ENCODE measurements around the gene PLCB4.

Gene PLCB4

DNA sequence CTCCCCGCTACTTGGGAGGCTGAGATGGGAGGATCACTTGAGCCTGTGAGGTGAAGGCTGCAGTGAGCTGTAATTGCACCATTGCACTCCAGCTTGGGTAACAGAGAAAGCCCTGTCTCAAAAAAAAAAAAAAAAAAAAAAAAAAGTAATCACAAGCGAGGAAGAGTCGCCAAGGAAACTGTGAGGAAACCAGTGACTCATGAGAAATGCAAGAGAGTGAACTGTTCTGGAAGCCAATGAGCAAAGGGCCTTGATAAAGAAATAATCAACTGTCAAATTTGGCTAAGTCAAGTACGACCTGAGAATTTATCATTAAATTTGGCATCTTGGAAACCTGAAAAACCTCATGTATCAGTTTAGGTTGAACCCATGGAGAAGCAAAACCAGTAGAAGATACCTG is 429.4 kb downstream of the PLCB4 start:
- H3K9ac ChIP-seq (ENCODE audit: low read depth, low read length, poor library complexity, severe bottlenecking) = no peak overlapping the region
- H2AFZ ChIP-seq (ENCODE audit: low read length) = no peak overlapping the region
- no peaks in the 10 kb centered on the region for H3K9me3 ChIP-seq (ENCODE audit: insufficient read depth, low read depth, low read length)
- no peak for TF ChIP-seq EZH2phosphoT487 (IDR thresholded peaks at IDR 0.05; ENCODE audit: borderline replicate concordance)
- TF ChIP-seq, protein P1, sequence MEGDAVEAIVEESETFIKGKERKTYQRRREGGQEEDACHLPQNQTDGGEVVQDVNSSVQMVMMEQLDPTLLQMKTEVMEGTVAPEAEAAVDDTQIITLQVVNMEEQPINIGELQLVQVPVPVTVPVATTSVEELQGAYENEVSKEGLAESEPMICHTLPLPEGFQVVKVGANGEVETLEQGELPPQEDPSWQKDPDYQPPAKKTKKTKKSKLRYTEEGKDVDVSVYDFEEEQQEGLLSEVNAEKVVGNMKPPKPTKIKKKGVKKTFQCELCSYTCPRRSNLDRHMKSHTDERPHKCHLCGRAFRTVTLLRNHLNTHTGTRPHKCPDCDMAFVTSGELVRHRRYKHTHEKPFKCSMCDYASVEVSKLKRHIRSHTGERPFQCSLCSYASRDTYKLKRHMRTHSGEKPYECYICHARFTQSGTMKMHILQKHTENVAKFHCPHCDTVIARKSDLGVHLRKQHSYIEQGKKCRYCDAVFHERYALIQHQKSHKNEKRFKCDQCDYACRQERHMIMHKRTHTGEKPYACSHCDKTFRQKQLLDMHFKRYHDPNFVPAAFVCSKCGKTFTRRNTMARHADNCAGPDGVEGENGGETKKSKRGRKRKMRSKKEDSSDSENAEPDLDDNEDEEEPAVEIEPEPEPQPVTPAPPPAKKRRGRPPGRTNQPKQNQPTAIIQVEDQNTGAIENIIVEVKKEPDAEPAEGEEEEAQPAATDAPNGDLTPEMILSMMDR (conservative IDR thresholded peaks at IDR 0.05; ENCODE audit: low read length) = no peak
- no peak overlapping the region for H3K4me3 ChIP-seq (ENCODE audit: low read length, poor library complexity, severe bottlenecking)
- H3K9me2 ChIP-seq (replicated peaks; ENCODE audit: low read depth, low read length) = no peaks in the 10 kb centered on the region
- H3K79me2 ChIP-seq (ENCODE audit: insufficient read depth, low read length) = 0 out of 2 replicates have a peak, but pooled peaks cover 4% of the 10 kb centered on the region
- no peaks in the 10 kb centered on the region for H3K36me3 ChIP-seq (ENCODE audit: insufficient read depth, low read length)
- H4K20me1 ChIP-seq (ENCODE audit: insufficient read depth, low read length, poor library complexity, severe bottlenecking) = no peaks in the 10 kb centered on the region
- H3F3A ChIP-seq (ENCODE audit: low read depth) = peaks cover 3% of the 10 kb centered on the region; the same call in 1 of the 2 replicates
- no peaks in the 10 kb centered on the region for H3K27me3 ChIP-seq (ENCODE audit: insufficient read depth, low read length, poor library complexity, severe bottlenecking)
- peaks cover 59% of the 10 kb centered on the region for H3K4me1 ChIP-seq (ENCODE audit: insufficient read depth, low read length, poor library complexity, severe bottlenecking)
- H3K4me2 ChIP-seq (ENCODE audit: low read depth, low read length, poor library complexity, severe bottlenecking) = no peak overlapping the region

DNA sequence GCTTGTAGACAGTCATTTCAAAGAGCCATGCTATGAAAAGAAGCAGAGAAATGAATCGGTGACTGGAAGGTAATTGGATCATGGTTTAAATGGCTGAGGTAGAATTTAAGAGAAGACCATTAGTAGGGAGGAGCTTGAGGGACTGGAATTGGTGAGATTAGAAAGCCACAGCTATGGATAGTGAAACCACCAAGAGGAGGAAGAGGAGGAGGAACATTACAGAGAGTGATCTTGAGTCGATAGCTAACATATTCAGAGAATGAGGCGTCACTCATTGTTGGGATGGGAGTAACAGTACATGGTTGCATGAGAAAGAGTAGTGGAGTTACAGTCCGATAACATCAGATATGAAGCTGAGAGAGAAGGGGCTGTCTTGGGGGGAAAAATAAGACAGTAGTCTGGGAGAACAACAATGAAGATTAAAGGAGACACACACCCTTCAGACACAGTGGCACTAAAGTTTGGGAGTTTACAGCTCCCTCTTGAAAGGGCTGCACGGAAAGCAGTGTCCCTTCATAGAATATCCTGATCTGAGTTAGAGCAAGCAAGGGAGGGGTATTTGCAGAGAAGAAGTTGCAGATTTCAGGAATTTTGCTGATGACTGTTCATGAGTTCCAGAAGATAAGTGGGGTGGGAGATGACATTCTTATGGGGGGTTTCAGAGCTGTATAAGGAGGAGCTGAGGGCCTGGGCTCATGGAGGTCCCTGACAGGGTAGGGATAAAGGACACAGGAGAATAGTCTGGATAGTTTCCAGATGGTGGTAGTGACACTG is 430.4 kb downstream of the PLCB4 start:
- H3K79me2 ChIP-seq (ENCODE audit: insufficient read depth, low read length) = 0 out of 2 replicates have a peak, but pooled peaks cover 4% of the 10 kb centered on the region
- no peak overlapping the region for H2AFZ ChIP-seq (ENCODE audit: low read length)
- peak overlapping the region; percentile 37 for H3K4me2 ChIP-seq (ENCODE audit: low read depth, low read length, poor library complexity, severe bottlenecking)
- H3F3A ChIP-seq (ENCODE audit: low read depth) = peaks cover 7% of the 10 kb centered on the region
- no peaks in the 10 kb centered on the region for H4K20me1 ChIP-seq (ENCODE audit: insufficient read depth, low read length, poor library complexity, severe bottlenecking)
- H3K4me3 ChIP-seq (ENCODE audit: low read length, poor library complexity, severe bottlenecking) = no peak overlapping the region
- no peaks in the 10 kb centered on the region for H3K9me3 ChIP-seq (ENCODE audit: insufficient read depth, low read depth, low read length)
- H3K9me2 ChIP-seq (replicated peaks; ENCODE audit: low read depth, low read length) = no peaks in the 10 kb centered on the region
- TF ChIP-seq, protein P1 (conservative IDR thresholded peaks at IDR 0.05; ENCODE audit: low read length) = no peak
- no peak for TF ChIP-seq EZH2phosphoT487 (IDR thresholded peaks at IDR 0.05; ENCODE audit: borderline replicate concordance)
- H3K4me1 ChIP-seq (ENCODE audit: insufficient read depth, low read length, poor library complexity, severe bottlenecking) = peaks cover 61% of the 10 kb centered on the region
- no peaks in the 10 kb centered on the region for H3K36me3 ChIP-seq (ENCODE audit: insufficient read depth, low read length)
- peak overlapping the region; percentile 59 for H3K9ac ChIP-seq (ENCODE audit: low read depth, low read length, poor library complexity, severe bottlenecking)
- H3K27me3 ChIP-seq (ENCODE audit: insufficient read depth, low read length, poor library complexity, severe bottlenecking) = no peaks in the 10 kb centered on the region

DNA sequence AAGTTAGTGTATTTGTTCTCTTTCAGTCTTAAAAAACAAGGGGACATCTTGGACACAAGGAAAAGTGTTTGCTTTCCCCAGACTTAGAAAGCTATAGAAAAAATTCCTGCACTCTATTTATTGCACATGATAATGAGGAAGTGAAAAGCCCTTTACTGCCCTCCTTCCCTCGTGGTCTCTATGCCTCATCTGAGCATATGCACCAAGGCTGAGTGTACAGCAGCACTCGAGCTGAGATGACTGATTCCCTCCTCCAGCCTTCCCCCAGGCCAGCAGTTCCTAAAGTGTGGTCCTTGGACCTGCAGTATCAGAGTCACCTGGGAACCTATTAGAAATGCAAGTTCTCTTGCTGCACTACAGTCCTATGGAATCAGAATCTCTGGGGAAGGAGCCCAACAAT is 431.2 kb downstream of the PLCB4 start:
- no peak overlapping the region for H3K4me3 ChIP-seq (ENCODE audit: low read length, poor library complexity, severe bottlenecking)
- H3K36me3 ChIP-seq (ENCODE audit: insufficient read depth, low read length) = no peaks in the 10 kb centered on the region

More for the DNA sequence above, 431.2 kb downstream of the PLCB4 start:
- Histone ChIP-seq H2AFZ (ENCODE audit: low read length) (peak overlapping the region; percentile 39; the same call in 1 of the 2 replicates), H3K27me3 (ENCODE audit: insufficient read depth, low read length, poor library complexity, severe bottlenecking) (no peaks in the 10 kb centered on the region), H3K9me2 (replicated peaks; ENCODE audit: low read depth, low read length) (no peaks in the 10 kb centered on the region), H3K79me2 (ENCODE audit: insufficient read depth, low read length) (0 out of 2 replicates have a peak, but pooled peaks cover 4% of the 10 kb centered on the region), H3K4me1 (ENCODE audit: insufficient read depth, low read length, poor library complexity, severe bottlenecking) (peaks cover 67% of the 10 kb centered on the region), H3F3A (ENCODE audit: low read depth) (peaks cover 7% of the 10 kb centered on the region), H3K4me2 (ENCODE audit: low read depth, low read length, poor library complexity, severe bottlenecking) (peak overlapping the region; percentile 37), H3K9ac (ENCODE audit: low read depth, low read length, poor library complexity, severe bottlenecking) (peak overlapping the region; percentile 59), H4K20me1 (ENCODE audit: insufficient read depth, low read length, poor library complexity, severe bottlenecking) (no peaks in the 10 kb centered on the region), H3K9me3 (ENCODE audit: insufficient read depth, low read depth, low read length) (no peaks in the 10 kb centered on the region)
- no peak for TF ChIP-seq EZH2phosphoT487 (IDR thresholded peaks at IDR 0.05; ENCODE audit: borderline replicate concordance)
- TF ChIP-seq, protein P1 (conservative IDR thresholded peaks at IDR 0.05; ENCODE audit: low read length) = no peak
